Measurements from ENCODE around the gene CCDC63.

The CCDC63 gene

GRCh38 chr12:110846615-110847566, at the start of gene CCDC63:
Gene CCDC63 (plus strand): TSS chr12:110846987. CDS start chr12:110852955, 5,968 bp downstream.
- FAIRE-seq: no peak
- no peak for DNase-seq (ENCODE audit: low spot score)

GRCh38 chr12:110798461-110798860, 48.3 kb upstream of the CCDC63 start:
- DNase-seq (ENCODE audit: low spot score) (no peak), FAIRE-seq (no peak)

- FAIRE-seq: no peak
These were observed 44.3 kb upstream of the CCDC63 start for GRCh38 chr12:110802489-110802888.

GRCh38 chr12:110804406-110804805, 42.4 kb upstream of the CCDC63 start:
- no peak for DNase-seq (ENCODE audit: low spot score)
- FAIRE-seq: no peak

More at GRCh38 chr12:110802489-110802888, 44.3 kb upstream of the CCDC63 start:
- no peak for DNase-seq (ENCODE audit: low spot score)

- DNase-seq (ENCODE audit: low spot score) (no peak), FAIRE-seq (no peak)
These were observed 39.1 kb upstream of the CCDC63 start for GRCh38 chr12:110807640-110808039.

GRCh38 chr12:110809149-110809548, 37.6 kb upstream of the CCDC63 start:
- no peak for FAIRE-seq
- no peak for DNase-seq (ENCODE audit: low spot score)

- FAIRE-seq: no peak
These were observed 34.8 kb upstream of the CCDC63 start for GRCh38 chr12:110811972-110812371.

GRCh38 chr12:110813285-110813684, 33.5 kb upstream of the CCDC63 start:
- DNase-seq (ENCODE audit: low spot score) (no peak), FAIRE-seq (no peak)

More at GRCh38 chr12:110811972-110812371, 34.8 kb upstream of the CCDC63 start:
- DNase-seq (ENCODE audit: low spot score): no peak

- FAIRE-seq: no peak
- no peak for DNase-seq (ENCODE audit: low spot score)
These were observed 33.0 kb upstream of the CCDC63 start for GRCh38 chr12:110813756-110814155.

- DNase-seq (ENCODE audit: low spot score): no peak
- FAIRE-seq: no peak
These were observed 30.5 kb upstream of the CCDC63 start for GRCh38 chr12:110816248-110816647.

GRCh38 chr12:110816779-110817178, 30.0 kb upstream of the CCDC63 start:
- no peak for DNase-seq (ENCODE audit: low spot score)

GRCh38 chr12:110818511-110818910, 28.3 kb upstream of the CCDC63 start:
- DNase-seq (ENCODE audit: low spot score) (no peak), FAIRE-seq (no peak)

More at GRCh38 chr12:110816779-110817178, 30.0 kb upstream of the CCDC63 start:
- no peak for FAIRE-seq

- FAIRE-seq: no peak
These were observed 27.6 kb upstream of the CCDC63 start for GRCh38 chr12:110819150-110819549.

GRCh38 chr12:110819646-110820045, 27.1 kb upstream of the CCDC63 start:
- FAIRE-seq (no peak), DNase-seq (ENCODE audit: low spot score) (no peak)

More at GRCh38 chr12:110819150-110819549, 27.6 kb upstream of the CCDC63 start:
- DNase-seq (ENCODE audit: low spot score): no peak

GRCh38 chr12:110821917-110822316, 24.9 kb upstream of the CCDC63 start:
- DNase-seq (ENCODE audit: low spot score) (no peak), FAIRE-seq (no peak)

- DNase-seq (ENCODE audit: low spot score) (no peak), FAIRE-seq (no peak)
These were observed 23.9 kb upstream of the CCDC63 start for GRCh38 chr12:110822821-110823415.

- no peak for FAIRE-seq
- no peak for DNase-seq (ENCODE audit: low spot score)
These were observed 22.4 kb upstream of the CCDC63 start for GRCh38 chr12:110824342-110824741.

GRCh38 chr12:110825530-110825929, 21.3 kb upstream of the CCDC63 start:
- DNase-seq (ENCODE audit: low spot score): no peak
- FAIRE-seq: no peak

- FAIRE-seq (no peak), DNase-seq (ENCODE audit: low spot score) (peak; percentile 72)
These were observed 20.1 kb upstream of the CCDC63 start for GRCh38 chr12:110826592-110827200.

- no peak for DNase-seq (ENCODE audit: low spot score)
- no peak for FAIRE-seq
These were observed 17.5 kb upstream of the CCDC63 start for GRCh38 chr12:110829308-110829707.

- FAIRE-seq: no peak
- no peak for DNase-seq (ENCODE audit: low spot score)
These were observed 10.5 kb upstream of the CCDC63 start for GRCh38 chr12:110836291-110836690.

- no peak for DNase-seq (ENCODE audit: low spot score)
- no peak for FAIRE-seq
These were observed 5.8 kb upstream of the CCDC63 start for GRCh38 chr12:110841007-110841406.

Measured in urothelium cell line (cell line).